SKM-1 (cell line): ENCODE results near the gene IL1B.

ENCODE experiments used
- DNase-seq: peaks from one replicate; lab custom pipeline; 2025; ENCODE audit not compliant: unreplicated experiment; lab: John Stamatoyannopoulos, UW

Gene IL1B

DNA sequence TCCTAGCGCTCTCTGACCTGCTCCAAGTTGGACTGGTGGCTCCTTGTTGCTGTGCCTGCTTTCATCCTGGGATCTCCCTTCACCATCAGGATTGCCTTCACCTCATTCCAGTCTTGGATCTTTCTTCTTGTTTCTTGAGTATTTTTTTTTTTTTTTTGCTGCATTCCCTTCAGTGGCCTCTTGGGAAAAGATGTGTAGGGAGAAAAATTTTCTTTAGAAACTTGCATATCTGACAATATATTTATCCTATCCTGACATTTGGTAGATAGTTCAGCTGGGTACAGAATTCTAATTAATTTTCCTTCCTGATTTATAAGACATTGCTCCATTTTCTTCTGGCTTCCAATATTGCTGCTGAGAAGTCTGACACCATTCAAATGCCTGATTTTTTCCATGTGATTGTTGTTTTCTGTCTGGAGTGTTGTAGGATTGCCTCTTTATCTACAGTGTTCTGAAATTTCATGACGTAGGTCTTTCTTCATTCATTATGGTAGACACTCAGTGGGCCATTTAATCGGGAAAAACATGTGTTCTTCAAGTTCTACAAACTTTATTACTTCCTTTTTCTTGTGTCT, 29.3 kb downstream of the IL1B start:
- DNase-seq = no peak

GRCh38 chr2:112805542-112805941, 31.0 kb downstream of the IL1B start:
- DNase-seq = no peak

GRCh38 chr2:112803691-112804521, 32.7 kb downstream of the IL1B start:
- no peak for DNase-seq

GRCh38 chr2:112800881-112801583, 35.5 kb downstream of the IL1B start:
- DNase-seq = no peak

GRCh38 chr2:112798979-112799975, 37.3 kb downstream of the IL1B start:
- DNase-seq = peak; percentile 66

DNA sequence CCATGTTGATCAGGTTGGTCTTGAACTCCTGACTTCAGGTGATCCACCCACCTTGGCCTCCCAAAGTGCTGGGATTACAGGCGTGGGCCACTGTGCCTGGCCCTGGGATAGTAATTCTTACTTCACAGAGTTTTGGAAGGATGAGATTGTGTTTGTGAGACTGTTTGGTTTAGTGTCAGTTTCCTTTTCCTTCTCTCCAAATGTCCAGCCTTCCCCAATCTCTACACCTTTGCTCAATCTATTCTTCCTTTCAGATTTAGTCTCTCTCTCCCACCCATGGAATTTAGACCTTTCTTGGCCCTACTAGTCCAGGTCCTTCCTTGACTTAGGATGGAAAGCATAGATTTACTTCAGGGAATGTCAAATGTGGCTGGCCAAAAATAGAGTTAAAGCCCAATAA, 40.1 kb downstream of the IL1B start:
- DNase-seq = no peak

- peak; percentile 35 for DNase-seq
Observed at GRCh38 chr2:112795774-112796173, 40.8 kb downstream of the IL1B start.

DNA sequence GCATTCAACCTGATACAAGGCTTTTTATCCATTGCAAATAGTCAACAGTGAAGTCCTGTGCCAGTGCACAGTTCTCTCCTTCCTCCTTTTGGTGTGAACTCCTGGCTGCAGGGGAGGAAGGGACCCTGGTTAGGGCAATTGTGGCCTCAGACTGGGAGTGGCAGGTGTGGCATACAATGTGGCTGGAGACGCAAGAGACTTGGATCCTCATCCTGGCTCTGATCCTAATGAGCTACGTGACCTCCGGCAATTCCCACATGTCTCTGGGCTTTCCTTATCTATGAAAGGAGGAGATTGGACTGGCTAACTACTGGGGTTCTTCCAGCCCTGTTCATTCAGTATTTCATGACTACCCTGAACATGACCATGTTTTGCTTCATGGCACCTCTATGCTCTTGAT, 41.7 kb downstream of the IL1B start:
- DNase-seq = peak; percentile 21

GRCh38 chr2:112794131-112794733, 42.3 kb downstream of the IL1B start:
- DNase-seq = peak; percentile 96

DNA sequence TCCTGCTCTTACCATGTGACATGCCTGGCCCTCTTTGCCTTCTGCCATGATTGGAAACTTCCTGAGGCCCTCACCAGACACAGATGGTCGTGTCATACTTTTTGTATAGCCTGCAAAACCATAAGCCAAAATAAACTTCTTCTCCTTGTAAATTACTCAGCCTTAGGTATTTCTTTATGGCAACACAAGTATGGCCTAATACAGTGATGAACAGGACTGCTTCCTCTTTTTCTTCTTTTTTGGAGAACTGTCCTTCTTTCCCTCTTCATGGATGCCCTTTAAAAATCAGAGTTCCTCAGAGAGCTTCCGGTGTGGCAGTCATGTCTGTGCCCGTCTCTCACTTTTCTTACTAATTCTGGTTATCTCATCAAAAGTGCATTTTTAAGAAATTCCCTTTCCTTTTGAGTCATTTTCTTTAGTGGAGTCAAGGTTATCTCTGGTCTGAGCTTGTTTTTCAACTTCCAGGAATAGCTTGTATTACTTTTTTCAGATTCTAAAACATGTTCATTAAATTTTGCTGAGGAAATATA, 43.1 kb downstream of the IL1B start:
- DNase-seq = peak; percentile 90

- DNase-seq = no peak
Observed at GRCh38 chr2:112792419-112792818, 44.2 kb downstream of the IL1B start.

DNA sequence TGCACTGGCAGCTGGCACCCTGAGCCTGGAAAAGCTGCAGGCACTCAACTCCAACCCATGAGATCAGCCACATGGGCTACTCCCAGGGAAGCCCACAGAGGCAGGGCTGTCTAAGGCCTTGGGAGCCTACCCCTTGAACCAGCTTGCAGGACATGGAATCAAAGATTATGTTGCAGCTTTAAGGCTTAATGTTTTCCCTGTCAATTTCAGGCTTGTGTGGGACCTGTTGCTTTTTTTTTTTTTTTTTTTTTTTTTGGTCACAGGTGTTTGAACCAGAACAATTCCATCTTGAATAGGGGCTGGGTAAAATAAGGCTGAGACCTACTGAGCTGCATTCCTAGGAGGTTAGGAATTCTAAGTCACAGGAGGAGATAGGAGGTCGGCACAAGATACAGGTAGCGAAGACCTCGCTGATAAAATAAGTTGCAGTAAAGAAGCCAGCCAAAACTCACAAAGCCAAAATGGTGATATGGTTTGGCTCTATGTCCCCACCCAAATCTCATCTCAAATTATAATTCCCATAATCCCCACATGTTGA, 44.8 kb downstream of the IL1B start:
- no peak for DNase-seq

- no peak for DNase-seq
Observed at GRCh38 chr2:112791019-112791418, 45.6 kb downstream of the IL1B start.

DNA sequence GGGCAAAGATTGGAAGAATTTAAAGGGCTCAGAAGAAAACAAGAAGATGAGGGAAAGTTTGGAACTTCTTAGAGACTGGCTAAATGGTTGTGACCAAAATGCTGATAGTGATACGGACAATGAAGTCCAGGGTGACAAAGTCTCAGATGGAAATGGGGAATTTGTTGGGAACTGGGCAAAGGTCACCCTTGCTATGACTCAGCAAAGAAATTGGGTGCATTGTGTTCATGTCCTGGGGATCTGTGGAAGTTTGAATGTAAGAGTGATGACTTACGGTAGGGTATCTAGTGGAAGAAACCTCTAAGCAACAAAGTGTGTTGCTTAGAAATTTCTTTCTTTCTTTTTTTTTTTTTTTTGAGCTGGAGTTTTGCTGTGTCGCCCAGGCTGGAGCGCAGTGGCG, 46.3 kb downstream of the IL1B start:
- no peak for DNase-seq

DNA sequence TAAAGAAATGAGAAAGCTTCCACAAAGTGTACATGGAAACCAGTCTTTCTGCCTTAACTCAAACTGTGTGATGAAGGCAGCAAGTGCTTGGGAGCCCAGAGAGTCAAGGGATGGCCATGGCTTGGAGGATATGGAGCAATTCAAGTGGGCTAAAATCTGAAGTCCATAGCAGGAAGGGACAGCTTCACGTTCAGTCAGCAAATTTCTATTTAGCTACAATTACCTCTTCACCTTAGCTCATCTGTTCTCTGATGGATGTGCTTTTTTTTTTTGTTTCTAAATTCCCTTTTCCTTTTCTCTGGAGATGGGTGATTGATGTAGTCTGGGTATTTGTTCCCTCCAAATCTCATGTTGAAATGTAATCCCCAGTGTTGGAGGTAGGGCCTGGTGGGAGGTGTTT, 47.4 kb downstream of the IL1B start:
- DNase-seq = no peak

GRCh38 chr2:112788653-112789052, 47.9 kb downstream of the IL1B start:
- no peak for DNase-seq

DNA sequence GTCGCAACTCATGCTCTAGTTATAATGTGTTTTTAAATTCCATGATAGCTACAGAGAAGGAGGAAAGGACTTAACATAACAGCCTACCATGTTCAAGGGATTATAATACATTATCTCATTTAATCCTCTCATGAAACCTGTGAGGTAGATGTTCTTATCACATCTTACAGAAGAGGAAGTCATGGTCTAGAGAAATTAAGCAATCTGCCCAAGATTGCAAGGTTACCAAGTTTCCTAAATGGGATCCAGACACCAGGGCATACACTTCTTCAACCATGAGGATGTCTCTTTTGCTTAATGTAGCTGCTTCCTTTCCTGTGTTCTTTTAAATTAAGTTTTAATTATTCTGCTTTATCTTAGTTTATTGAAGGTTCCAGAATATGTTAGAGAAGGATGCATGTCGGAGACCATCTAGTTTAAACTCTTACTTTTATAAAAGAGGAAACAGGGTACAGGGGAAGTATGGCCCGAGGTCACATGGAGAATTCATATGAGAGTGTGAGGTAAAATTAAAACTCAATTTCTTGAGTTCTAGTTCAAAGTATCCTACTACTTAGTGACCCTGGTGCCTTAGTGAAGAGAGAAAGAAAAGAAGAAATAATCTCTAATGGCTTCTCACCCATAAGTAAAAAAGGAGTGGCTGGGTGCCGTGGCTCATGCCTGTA, 48.7 kb downstream of the IL1B start:
- peak; percentile 89 for DNase-seq

- DNase-seq = no peak
Observed at GRCh38 chr2:112787294-112787693, 49.3 kb downstream of the IL1B start.
